NCI-H146 treated with DMSO at 0.1 percent for 48 hours (cell line): ENCODE data around the gene CCDC97.
"Not testable (repeated sequence)": the region's sequence is repeated elsewhere in the genome, so short reads cannot be mapped to it uniquely, and the experiment has no call there.

Experiments
- DNase-seq: peaks from one replicate; lab custom pipeline; 2025; ENCODE audit not compliant: unreplicated experiment; lab: John Stamatoyannopoulos, UW

Gene CCDC97

DNA sequence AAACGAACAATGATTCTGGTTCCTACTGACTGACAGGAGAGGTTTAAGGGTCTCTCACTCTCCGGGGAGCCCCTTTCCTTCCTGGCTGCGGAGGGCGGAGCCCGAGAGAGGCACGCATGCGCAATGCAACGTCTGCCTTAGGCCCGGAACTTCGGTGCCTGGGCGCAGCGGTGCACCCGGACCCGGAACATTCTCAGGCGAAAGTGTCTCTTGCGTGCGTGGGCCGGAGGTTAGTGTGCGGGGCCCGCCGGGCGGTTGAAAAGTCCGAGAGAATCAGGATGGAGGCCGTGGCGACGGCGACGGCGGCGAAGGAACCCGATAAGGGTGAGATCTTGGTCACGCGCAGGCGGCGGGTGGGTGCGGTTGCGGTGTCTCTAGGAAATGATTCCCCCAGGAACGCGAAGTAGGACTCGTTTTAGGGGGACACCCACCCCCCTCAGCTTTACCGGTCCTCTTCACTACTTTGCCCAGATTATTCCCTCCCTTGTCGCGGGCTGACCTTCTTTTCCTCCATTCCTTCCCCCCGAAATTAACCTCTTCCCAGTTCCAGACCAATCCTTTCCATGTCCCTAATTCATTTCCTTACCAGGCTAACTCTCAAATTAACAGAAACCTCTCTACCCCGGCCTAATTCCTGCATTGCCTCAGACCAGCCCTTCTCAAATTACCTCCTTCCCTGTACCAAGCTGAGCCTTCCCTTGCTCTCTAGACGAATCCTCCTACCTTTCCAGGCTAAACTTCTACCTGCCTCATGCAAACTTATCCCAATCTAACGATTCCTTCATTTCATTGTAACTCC, at the start of gene CCDC97:
TSS of gene CCDC97 (plus strand) at position 140 of the 799 bp plus-strand sequence. CDS start at position 279, 139 bp downstream.
- peak; percentile 75 for DNase-seq

DNA sequence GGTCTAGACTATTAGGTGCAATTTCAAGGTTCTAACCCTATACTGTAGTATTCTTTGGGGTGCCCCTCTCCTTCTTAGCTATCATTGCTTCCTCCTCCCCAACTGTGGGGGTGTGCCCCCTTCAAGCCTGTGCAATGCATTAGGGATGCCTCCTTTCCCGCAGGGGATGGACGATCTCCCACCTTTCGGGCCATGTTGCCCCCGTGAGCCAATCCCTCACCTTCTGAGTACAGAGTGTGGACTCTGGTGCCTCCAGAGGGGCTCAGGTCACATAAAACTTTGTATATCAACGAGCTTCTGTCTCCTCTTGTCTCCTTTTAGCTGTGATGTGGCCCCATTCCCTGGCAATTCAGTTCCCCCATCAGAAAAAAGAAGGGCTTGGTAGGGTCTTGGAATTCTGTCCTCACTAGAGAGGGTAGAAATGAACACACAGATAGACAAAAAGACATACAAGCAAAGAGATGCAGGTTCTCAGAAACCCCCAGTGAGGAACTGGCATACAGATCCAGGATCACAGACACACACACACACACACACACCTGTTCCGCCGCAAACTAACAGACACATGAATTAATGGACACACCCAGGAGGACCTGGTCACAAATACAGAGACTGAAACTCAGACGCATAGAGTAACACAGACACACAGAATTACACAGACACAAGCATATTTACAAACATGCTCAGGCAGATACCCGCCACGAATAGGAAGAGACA, 48.3 kb upstream of the CCDC97 start:
- no peak for DNase-seq

DNA sequence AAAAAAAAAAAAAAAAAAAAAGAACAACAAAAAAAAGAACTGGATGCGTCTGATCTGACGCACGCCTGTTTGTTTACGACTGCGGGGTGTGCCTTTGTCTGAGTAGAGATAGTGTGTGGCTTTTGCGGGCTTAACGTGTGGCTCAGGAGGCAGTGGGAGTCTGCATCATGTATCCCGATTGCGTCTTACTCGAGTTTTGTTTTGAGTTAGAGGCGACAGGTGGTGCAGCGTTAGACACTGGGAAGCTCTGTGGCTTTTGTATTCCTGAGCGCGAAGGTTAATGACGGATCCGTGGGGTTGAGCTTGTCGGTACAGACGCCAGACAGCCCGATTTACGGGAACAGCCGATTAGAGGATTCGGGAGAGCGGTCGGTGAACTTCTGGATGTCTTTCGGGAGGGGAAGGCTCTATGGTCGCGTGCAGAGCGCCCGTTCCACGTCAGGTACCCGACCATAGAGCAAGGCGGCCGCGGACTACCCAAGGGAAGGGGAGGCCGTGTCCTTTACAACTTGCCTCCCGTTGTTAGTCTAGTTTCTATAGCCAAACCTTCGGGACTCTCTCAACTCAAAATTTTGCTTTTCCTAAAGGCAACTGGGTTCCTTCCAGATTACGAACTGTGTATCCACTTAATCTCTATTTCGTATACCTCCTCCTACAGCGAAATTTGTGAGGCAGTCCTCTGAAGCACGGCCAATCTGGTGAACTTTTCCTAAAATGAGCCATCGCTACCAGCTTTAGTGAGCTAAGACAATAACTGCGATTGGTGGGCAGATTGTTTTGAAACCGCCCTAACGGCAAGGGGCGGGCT, 46.7 kb upstream of the CCDC97 start:
- DNase-seq, result peak; percentile 87

DNA sequence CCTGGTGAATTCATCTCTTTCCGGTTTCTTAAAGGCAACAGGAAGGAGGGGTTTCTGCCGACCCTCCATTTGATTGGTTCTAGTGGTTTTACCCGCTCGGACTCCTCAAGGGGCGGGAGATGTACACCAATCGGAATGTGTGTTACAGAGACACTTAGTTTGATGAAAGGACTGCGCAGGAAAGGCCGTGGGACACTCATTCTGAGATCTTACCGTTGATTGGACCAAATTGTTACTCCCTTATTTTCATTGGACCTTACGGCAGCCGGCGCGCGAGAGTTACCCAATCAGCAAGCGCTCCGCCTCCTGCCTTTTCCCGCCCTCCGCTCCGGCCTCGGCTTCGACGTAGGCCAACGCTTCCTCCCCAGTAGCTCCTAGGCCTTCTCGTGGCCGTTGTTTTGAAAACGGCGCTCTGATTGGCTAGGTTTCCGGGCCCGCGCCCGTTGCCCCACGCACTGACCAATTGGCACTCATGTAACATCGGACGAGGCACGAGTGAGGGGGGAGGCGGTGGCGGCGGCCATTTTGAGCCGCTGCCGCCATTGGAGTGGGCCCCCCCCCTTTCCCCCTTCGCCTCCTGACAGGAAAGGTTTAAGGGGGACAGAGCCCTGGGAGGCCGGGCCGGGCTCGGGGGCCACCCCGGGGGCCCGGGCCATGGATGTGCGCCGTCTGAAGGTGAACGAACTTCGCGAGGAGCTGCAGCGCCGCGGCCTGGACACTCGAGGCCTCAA, 46.0 kb upstream of the CCDC97 start, which contains the start of gene HNRNPUL1:
TSS of gene HNRNPUL1 (plus strand) at position 523 of the 731 bp plus-strand sequence. CDS start at position 655, 132 bp downstream.
- peak; percentile 100 for DNase-seq

DNA sequence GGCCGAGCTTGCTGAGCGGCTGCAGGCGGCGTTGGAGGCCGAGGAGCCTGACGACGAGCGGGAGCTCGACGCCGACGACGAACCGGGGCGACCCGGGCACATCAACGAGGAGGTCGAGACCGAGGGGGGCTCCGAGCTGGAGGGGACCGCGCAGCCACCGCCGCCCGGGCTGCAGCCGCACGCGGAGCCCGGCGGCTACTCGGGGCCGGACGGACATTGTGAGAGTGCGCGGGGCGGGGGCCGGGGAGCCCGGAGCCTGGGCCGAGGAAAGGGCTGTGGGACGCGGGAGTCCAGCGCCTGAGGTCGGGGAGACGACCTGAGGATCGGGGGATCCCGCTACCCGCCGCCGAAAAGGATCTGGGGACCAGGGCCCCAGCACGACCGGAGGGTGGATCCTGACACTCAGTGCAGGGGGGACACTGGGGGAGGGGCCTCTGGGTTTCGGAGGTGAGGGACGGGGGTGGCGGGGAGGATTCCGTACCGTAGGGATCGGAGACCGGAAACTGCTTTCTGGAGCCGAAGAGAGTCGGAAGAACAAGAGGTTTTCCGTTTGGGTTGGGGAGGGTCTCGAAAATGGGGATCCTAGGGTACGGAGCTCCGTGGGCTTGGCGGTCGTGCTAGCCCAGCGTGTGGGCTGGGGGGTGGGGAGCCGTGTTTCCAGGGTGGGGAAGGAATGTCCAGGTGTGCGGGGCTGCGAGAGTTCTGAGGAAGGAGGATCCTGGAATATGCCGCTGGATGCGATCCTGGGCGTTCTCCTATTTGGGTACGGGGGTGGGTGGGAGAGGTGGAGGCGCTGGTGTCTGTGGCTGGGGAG, 45.2 kb upstream of the CCDC97 start:
- DNase-seq, result peak; percentile 22

DNA sequence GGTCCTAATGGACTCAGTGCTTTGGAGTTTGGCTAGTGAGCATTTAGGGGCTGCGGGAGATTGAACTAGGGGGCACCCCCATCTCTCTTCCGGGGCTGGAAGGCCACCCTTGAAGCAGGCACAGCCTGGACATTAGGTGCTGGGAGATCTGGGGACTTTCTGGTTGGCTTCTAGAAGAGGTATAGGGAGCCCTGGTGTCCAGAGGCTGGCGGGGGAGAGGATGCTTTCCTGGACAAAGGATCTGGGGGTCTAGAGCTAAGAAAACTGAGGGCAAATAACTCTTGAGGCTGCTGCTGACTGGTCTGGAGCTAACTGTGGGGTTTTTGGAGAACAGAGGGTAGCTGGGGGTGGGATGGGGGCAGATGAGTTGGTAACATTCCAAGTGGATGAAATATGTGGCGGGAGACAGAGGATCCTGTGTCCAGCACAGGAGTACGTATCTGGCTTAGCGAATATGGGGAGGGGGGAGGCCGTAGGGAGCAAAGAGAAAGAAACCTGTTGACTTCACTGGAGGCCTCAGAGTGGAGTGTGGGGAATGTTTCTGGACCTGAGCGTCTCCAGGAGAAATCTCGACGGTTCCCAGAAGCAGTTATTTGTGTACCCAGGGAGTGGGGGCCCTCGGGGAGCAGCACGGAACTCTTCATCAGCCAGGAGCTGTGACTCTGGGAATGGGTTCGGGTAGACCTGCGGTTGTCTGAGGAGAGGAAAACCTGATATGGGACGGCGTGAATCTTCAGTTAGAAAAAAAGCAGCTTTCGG, 44.4 kb upstream of the CCDC97 start:
- no peak for DNase-seq

DNA sequence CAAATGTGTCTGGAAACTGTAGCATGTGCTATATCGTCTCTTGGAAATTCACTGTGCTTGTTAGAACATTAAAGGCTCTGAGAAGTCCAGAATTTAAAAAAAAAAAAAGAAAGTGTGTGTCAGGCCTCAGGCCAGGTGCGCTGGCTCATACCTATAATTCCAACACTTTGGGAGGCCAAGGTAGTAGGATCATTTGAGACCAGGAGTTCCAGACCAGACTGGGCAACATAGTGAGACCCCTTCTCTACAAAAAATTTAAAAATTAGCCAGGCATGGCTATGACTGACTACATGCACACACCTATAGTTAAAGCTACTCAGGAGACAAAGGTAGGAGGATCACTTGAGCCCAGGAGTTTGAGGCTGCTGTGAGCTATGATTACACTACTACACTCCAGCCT, 40.9 kb upstream of the CCDC97 start:
- no peak for DNase-seq

DNA sequence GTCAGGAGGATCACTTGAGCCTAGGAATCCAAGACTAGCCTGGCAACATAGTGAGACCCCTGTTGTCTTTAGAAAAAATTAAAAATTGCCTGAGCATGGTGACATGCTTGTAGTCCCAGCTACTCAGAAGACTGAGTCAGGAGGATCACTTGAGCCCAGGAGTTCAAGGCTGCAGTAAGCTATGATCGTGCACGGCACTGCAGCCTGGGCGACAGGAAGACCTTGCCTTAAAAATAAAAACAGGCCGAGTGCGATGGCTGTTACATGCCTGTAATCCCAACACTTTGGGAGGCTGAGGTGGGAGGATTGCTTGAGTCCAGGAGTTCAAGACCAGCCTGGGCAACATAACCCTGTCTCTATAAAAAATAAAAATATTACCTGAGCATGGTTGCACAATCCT, 40.4 kb upstream of the CCDC97 start:
- DNase-seq, result no peak

DNA sequence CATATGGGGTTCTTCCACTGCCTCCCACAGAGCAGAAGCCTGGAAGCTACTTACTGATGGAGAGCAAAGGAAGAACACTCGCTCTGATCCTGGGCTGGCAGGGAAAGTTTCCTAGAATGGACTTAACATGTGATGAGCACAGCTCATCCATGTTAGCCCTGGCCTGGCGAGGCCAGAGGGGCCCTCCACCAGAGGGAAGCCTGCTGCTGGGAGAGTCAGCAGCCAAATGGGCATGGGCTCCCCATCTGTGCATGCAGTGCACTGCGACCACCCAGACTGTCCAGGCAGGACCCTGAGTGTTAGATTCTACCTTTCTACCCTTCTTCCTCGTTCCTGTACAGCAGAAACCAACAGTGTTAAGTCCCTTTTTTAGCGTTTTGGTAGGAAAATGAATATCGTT, 36.9 kb upstream of the CCDC97 start:
- no peak for DNase-seq

DNA sequence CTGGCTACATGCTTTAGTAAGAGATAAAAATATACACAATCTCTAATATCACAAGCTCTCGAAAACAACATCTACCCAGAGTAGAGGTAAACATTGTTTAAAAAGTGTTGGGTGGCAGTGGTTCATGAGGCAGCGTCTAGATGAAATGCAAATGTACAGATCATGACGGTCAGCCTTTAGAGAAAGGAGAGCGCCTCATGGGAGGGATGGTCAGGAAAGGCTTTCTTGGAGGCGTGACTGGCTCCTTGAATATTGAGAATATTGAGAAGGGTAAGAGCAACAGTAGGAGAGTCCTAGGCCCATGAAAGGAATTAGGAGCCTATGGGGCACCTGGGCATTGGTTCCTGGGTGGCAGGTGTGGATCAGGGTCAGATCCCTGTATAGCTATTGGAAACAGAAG, 35.2 kb upstream of the CCDC97 start:
- DNase-seq, result no peak

DNA sequence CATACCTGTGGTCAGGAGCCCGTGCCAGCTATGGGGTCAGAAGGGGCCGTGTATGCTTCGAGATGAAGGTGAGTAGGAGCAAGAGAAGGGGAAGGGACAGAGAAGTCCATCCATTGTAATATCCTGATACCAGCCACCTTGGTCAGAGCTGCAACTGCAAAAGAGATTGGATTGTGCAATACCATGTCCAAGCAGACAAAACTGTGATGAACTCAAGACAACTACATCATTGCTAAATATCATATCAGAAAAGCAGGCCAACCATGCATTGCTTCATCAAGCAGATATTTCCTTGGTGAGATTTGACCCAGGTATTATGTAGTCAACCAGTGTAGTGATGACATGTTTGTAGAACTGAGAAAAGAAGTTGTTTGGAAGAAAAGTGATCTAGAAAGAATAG, 33.7 kb upstream of the CCDC97 start:
- DNase-seq, result no peak

DNA sequence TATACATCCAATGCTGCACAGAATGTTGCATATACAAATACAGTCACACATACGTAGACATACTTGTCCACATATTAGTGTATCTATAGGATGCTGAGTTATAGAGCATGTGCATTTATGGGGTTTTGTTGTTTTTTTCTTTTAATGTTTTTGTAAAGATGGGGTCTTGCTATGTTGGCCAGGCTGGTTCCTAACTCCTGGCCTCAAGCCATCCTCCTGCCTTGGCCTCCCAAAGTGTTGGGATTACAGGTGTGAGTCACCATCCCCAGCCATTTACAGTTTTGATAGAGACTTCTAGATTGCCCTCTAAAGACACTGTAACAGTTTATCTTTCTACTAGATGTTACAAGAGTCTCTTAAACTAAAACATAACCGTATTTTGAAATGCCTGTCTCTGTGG, 31.5 kb upstream of the CCDC97 start:
- DNase-seq, result no peak

DNA sequence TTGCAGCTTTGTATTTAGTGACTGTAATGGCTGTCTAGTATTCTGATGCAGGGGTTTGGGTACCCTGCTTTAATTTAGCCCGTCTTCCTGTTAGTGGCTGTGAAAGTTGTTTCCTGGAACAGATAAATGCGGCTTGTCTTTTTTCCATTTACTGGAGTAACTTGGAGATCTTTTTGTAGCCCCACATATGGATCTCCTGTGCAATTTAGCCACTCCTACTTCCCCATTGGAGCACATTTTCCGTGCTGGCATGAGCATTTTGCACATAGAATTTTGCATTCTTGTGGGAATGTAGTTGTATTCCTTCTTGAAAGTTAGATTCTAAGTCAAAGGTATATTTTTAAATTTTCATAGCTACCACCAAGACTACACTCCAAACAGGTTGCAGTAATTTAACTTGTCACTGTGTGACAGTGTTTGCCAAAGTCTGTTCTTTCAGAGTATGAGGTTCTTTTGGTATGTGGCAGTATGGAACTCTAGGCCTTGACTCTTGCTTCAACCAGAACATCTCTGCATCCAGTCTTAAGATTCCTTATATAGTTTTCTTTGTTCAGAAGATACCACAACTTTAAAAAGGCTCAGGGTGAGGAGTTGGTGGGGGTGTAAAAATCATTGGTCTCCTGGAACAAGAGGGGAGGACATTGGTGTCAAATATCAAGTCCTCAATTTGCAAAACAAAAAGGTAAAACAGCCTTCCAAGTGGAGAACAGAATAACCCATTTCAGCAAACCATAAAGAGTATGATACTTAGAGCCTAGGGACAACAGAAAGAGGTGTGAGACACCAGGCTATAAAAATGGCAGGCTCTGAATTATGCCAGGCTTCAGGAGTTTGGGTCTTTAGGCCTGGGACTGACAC, 21.1 kb upstream of the CCDC97 start:
- no peak for DNase-seq

DNA sequence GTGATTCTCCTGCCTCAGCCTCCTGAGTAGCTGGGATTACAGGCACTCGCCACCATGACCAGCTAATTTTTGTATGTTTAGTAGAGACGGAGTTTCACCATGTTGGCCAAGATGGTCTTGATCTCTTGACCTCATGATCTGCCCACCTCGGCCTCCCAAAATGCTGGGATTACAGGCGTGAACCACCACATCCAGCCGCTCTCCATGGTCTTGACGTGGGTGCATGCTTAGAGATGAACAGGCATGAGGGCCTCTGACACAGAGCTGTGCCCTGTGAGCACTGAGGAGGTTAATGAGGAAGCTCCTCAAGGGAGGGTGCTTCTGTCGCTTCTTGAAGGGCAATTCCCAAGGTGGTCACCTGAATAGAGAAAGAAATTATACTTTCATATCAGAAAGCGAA, 20.2 kb upstream of the CCDC97 start:
- not testable (repeated sequence) for DNase-seq

DNA sequence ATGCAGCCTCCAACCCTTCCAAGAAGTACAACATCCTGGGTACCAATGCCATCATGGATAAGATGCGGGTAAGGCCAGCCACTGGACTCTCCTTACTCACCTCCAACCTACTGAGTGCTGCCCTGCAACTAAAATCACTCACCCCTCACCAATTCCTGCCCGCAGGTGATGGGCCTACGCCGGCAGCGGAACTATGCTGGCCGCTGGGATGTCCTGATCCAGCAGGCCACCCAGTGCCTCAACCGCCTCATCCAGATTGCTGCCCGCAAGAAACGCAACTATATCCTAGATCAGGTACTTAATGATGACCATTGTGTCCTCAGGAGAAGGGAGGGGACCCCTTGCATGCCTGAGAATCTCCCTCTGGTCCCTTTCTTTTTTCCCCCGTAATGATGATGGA, 15.6 kb upstream of the CCDC97 start:
- no peak for DNase-seq

DNA sequence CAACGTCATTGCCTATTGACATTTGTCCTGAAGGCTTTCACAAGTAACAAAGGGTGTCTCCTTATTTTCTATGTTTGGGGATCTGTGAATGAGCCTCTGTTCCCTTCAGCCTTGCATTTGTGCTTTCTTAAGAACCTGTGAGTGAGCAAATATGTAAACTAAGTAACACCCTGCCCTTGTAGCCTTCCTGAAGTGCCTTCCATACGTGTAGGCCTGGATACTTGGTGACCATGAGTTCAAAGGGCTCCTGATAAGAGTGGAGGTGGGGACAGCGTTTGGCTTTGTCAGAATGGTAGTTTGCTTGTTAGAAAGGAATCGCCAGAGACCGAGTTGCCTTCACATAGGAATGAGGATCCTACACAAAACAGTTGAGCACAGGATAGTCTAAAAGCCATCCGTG, 14.5 kb upstream of the CCDC97 start:
- no peak for DNase-seq

DNA sequence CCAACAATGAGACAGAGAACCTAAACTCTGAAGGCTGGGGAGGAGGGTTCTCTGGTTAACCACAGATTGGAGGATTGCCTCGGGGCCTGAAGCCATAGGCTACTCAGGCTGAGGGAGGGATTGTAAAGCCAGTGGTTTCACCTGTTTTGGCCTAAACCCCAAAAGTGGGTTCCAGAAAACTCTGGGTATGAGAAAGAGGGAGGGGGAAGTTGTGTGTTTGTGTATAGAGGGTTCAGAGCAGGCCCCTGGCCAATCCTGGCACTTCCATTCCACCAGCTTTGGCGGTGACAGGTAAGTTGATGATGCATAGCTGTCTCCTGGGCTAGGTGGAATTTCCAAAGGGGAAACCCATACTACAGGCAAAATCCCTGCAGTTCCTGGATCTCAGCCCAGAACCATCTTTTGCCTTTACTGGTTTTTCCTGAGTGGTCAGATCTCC, 13.5 kb upstream of the CCDC97 start:
- DNase-seq, result no peak

DNA sequence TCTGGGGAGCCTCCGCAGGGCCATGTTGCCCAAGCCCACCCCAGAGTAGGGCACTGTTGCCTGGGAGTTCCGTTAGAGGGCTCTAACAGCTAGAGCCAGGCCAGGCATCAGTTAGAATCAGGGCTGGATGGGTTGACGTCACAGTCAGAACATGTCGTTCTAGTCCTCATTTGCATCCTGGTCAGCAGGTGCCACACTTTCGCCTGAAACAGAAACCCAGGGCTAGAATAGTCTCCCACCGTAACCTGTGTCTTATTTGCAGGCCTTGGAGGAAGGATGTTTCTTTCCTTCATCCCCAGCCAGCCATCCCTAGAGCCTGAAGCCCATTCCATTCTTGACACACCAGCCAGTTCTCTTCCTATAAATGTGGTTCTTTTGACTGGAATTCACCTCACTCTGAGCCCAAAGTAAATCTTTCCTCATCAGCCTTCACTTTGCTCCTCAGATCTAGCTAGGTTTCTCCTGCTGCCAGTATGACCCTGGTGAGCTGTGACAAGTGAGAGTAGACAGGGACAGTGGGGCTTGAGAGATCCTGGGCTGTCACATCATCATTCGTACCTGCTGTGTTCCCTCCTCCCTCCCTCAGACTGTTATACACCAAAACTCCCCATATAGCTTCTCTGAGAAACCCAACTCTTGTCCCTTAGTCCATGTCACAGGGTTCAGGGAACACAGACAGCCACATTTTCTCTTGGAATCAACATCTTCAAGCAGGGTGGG, 12.2 kb upstream of the CCDC97 start:
- DNase-seq, result no peak
